Natural killer cell (primary cell): ENCODE data around the gene GABRB1. TPM values are rescaled to one million over a fixed set of nuclear protein-coding genes. Genes with fewer than 3 reads are reported as not detected.

ENCODE experiments used
- ATAC-seq, 3 donors: fragments of 150-1000 bp in 2 of 3; fragments of 200-7000 bp in 1 of 3; cut with Tn5 transposase; 1 replicate in 1 of 3; 2 replicates in 2 of 3; pipeline ENCODE4 v1.10.0; 2021; ENCODE audit warnings: mild to moderate bottlenecking in 2 of 3, moderate library complexity in 2 of 3
- DNase-seq, 2 donors: peaks; one replicate each; pipeline versions ENCODE4 v3.0.0 to v3.0.0-alpha.2; 2013 to 2021; ENCODE audit warnings: mixed read lengths in 1 of 2
- H3K27ac ChIP-seq: one replicate; pipeline ENCODE4 v1.5.1; 2013; ENCODE audit warnings: mild to moderate bottlenecking, low read length
- H3K27me3 ChIP-seq: one replicate; pipeline ENCODE4 v1.6.1; 2013; ENCODE audit warnings: low read length; ENCODE audit not compliant: control insufficient read depth, insufficient read depth
- H3K36me3 ChIP-seq: one replicate; pipeline ENCODE4 v1.6.1; 2013; ENCODE audit warnings: low read length; ENCODE audit not compliant: control insufficient read depth, insufficient read depth
- H3K4me1 ChIP-seq: one replicate; pipeline ENCODE4 v1.6.1; 2013; ENCODE audit warnings: low read length; ENCODE audit not compliant: control insufficient read depth, insufficient read depth
- H3K4me3 ChIP-seq: one replicate; pipeline ENCODE4 v1.5.1; 2013; ENCODE audit warnings: low read length
- H3K9me3 ChIP-seq: one replicate; pipeline ENCODE4 v1.6.1; 2013; ENCODE audit warnings: low read length; ENCODE audit not compliant: control insufficient read depth, insufficient read depth
- H3K27ac Mint-ChIP-seq, 2 donors: one replicate each; pipeline ENCODE4 v1.8.0; 2022; ENCODE audit warnings: mild to moderate bottlenecking in 2 of 2, mixed read lengths in 2 of 2, moderate library complexity in 1 of 2
- H3K27me3 Mint-ChIP-seq, 2 donors: one replicate each; pipeline ENCODE4 v1.8.0; 2022; ENCODE audit warnings: low read depth in 2 of 2, mixed read lengths in 2 of 2
- H3K36me3 Mint-ChIP-seq: one replicate; pipeline ENCODE4 v1.8.0; 2022; ENCODE audit warnings: mixed read lengths
- H3K4me1 Mint-ChIP-seq, 2 donors: one replicate each; pipeline ENCODE4 v1.8.0; 2022; ENCODE audit warnings: mixed read lengths in 2 of 2
- H3K4me3 Mint-ChIP-seq: one replicate; pipeline ENCODE4 v1.8.0; 2022; ENCODE audit warnings: mild to moderate bottlenecking, moderate library complexity, mixed read lengths
- H3K9me3 Mint-ChIP-seq, 2 donors: one replicate each; pipeline ENCODE4 v1.8.0; 2022; ENCODE audit warnings: mixed read lengths in 2 of 2
- CTCF ChIP-seq: fragments of 200-600 bp; IDR thresholded peaks from one replicate; pipeline ENCODE4 v1.8.0; 2022; ENCODE audit warnings: antibody characterized with exemption
- WGBS: methylation state at CpG from one replicate; pipeline ENCODE4 v1.1.7; 2013; ENCODE audit warnings: missing lambda C conversion rate; ENCODE audit not compliant: insufficient coverage; 5-methylcytosine and 5-hydroxymethylcytosine counted together
- intact Hi-C: fragments of 100-400 bp; cut with micrococcal nuclease; formaldehyde crosslinking; loops from one replicate; pipeline ENCODE4 v1.14.2; 2022
- total RNA-seq, 4 donors: library from RNA; stranded (reverse); fragments of 120-200 nt in 1 of 4; gene quantifications; one replicate each; pipeline versions ENCODE4 v1.2.3 to v1.2.4, GENCODE V29; 2013 to 2022

The GABRB1 gene
- total RNA-seq, 3 donors from 2014 or later (not counting 1 experiment from before 2014, with no cell fraction given): not detected

- no peaks in the 10 kb centered on the region for H3K27me3 ChIP-seq
- H3K9me3 ChIP-seq: no peaks in the 10 kb centered on the region
- ATAC-seq (peak; percentile 90 to 94 (median 92)), DNase-seq (peak in 1 of 2 donors; percentile 38)
- H3K36me3 Mint-ChIP-seq: no peaks in the 10 kb centered on the region
- H3K4me3 Mint-ChIP-seq: peak overlapping the region; percentile 82
- peaks cover 12 to 24% of the 10 kb centered on the region in 2 donors for H3K4me1 Mint-ChIP-seq
- no peak for TF ChIP-seq CTCF
- intact Hi-C loops: no loop called here
- H3K36me3 ChIP-seq: no peaks in the 10 kb centered on the region
- no peaks in the 10 kb centered on the region for H3K27me3 Mint-ChIP-seq
- WGBS: 33% methylated on average over 2 of the region's 2 CpGs
- H3K4me3 ChIP-seq: no peak overlapping the region
- H3K27ac ChIP-seq: peak overlapping the region; percentile 62
- H3K4me1 ChIP-seq: peaks cover 6% of the 10 kb centered on the region
- H3K9me3 Mint-ChIP-seq: no peaks in the 10 kb centered on the region
- peak overlapping the region; percentile 85 to 92 for H3K27ac Mint-ChIP-seq
These were observed 20.4 kb upstream of the GABRB1 start for GRCh38 chr4:47010912-47011446.

GRCh38 chr4:47012676-47013075, 18.7 kb upstream of the GABRB1 start:
- Histone ChIP-seq H3K27me3 (no peaks in the 10 kb centered on the region), H3K36me3 (no peaks in the 10 kb centered on the region), H3K27ac (no peak overlapping the region), H3K9me3 (no peaks in the 10 kb centered on the region), H3K4me1 (peaks cover 6% of the 10 kb centered on the region), H3K4me3 (no peak overlapping the region)
- H3K36me3 Mint-ChIP-seq: no peaks in the 10 kb centered on the region
- peak overlapping the region; percentile 47 for H3K4me3 Mint-ChIP-seq
- no peaks in the 10 kb centered on the region for H3K27me3 Mint-ChIP-seq
- peaks cover 12 to 24% of the 10 kb centered on the region in 2 donors for H3K4me1 Mint-ChIP-seq
- ATAC-seq (no peak), DNase-seq (no peak)
- H3K9me3 Mint-ChIP-seq: no peaks in the 10 kb centered on the region
- no peak for TF ChIP-seq CTCF
- intact Hi-C loops: no loop called here
- H3K27ac Mint-ChIP-seq: peak overlapping the region in 1 of 2 donors; percentile 81

GRCh38 chr4:47013373-47013772, 18.0 kb upstream of the GABRB1 start:
- TF ChIP-seq CTCF: no peak
- Histone ChIP-seq H3K4me3 (no peak overlapping the region), H3K27ac (no peak overlapping the region), H3K27me3 (no peaks in the 10 kb centered on the region), H3K4me1 (peaks cover 6% of the 10 kb centered on the region), H3K36me3 (no peaks in the 10 kb centered on the region), H3K9me3 (no peaks in the 10 kb centered on the region)
- Mint-ChIP-seq H3K9me3 (no peaks in the 10 kb centered on the region), H3K27me3 (peaks cover 0 to 3% of the 10 kb centered on the region in 2 donors), H3K4me1 (peaks cover 12 to 24% of the 10 kb centered on the region in 2 donors), H3K27ac (no peak overlapping the region), H3K36me3 (no peaks in the 10 kb centered on the region), H3K4me3 (no peak overlapping the region)
- WGBS: 90% methylated on average over 2 of the region's 3 CpGs
- no peak for DNase-seq
- intact Hi-C loops: no loop called here
- ATAC-seq: no peak

- TF ChIP-seq CTCF: no peak
- intact Hi-C loops: no loop called here
- peaks cover 2% of the 10 kb centered on the region in 2 donors for H3K9me3 Mint-ChIP-seq
- H3K27ac Mint-ChIP-seq: no peak overlapping the region
- peaks cover 0 to 16% of the 10 kb centered on the region in 2 donors for H3K27me3 Mint-ChIP-seq
- Histone ChIP-seq H3K36me3 (no peaks in the 10 kb centered on the region), H3K9me3 (no peaks in the 10 kb centered on the region), H3K4me3 (no peak overlapping the region), H3K4me1 (no peaks in the 10 kb centered on the region), H3K27ac (no peak overlapping the region), H3K27me3 (no peaks in the 10 kb centered on the region)
- WGBS: 100% methylated on average over 3 of the region's 4 CpGs
- H3K36me3 Mint-ChIP-seq: no peaks in the 10 kb centered on the region
- ATAC-seq: no peak
- H3K4me3 Mint-ChIP-seq: no peak overlapping the region
- H3K4me1 Mint-ChIP-seq: peaks cover 0 to 5% of the 10 kb centered on the region in 2 donors
- DNase-seq: no peak
These were observed 14.3 kb upstream of the GABRB1 start for GRCh38 chr4:47017081-47017480.
